PC-3 (cell line): ENCODE results near the gene RAB3C.

Experiments
- EZH2 ChIP-seq: fragments of 300-600 bp; sonication (generic); IDR thresholded peaks from one replicate; pipeline ENCODE4 v1.6.1; 2017; ENCODE audit warnings: antibody characterized with exemption, mild to moderate bottlenecking, low read length; ENCODE audit not compliant: unreplicated experiment
- TF ChIP-seq, protein P1 (sequence below): fragments of 300-600 bp; sonication (generic); conservative IDR thresholded peaks from 2 replicates; pipeline ENCODE4 v1.5.1; 2017; ENCODE audit warnings: antibody characterized with exemption, low read depth, mild to moderate bottlenecking, low read length

DNA sequence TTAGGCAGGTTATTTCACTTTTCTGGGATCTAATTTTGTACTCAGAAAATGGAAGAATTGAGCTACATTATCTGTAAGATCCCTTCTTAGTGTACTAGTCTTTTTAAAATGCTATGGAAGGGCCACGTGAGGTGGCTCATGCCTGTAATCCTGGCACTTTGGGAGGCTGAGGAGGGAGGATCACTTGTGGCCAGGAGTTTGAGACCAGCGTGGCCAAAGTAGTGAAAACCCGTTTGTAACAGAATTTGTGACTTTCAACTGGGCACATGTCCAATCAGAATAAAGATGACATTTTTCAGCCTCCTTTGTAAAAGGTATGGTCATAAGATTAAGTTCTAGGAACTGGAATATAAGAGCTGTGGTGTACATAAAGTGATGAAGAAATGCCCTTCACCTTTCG is 3.1 kb upstream of the RAB3C start:
- no peak for TF ChIP-seq EZH2
- TF ChIP-seq, protein P1, sequence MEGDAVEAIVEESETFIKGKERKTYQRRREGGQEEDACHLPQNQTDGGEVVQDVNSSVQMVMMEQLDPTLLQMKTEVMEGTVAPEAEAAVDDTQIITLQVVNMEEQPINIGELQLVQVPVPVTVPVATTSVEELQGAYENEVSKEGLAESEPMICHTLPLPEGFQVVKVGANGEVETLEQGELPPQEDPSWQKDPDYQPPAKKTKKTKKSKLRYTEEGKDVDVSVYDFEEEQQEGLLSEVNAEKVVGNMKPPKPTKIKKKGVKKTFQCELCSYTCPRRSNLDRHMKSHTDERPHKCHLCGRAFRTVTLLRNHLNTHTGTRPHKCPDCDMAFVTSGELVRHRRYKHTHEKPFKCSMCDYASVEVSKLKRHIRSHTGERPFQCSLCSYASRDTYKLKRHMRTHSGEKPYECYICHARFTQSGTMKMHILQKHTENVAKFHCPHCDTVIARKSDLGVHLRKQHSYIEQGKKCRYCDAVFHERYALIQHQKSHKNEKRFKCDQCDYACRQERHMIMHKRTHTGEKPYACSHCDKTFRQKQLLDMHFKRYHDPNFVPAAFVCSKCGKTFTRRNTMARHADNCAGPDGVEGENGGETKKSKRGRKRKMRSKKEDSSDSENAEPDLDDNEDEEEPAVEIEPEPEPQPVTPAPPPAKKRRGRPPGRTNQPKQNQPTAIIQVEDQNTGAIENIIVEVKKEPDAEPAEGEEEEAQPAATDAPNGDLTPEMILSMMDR: no peak
